Measurements from ENCODE around the gene YBEY. TPM values are rescaled to one million over a fixed set of nuclear protein-coding genes. Genes with fewer than 3 reads are reported as not detected.
"Not testable (repeated sequence)": the region's sequence is repeated elsewhere in the genome, so short reads cannot be mapped to it uniquely, and the experiment has no call there.

The YBEY gene
- 17.3 TPM for polyA plus RNA-seq (2013, experiment 1 of 2; ENCODE audit: insufficient read length)
- 14.4 TPM for polyA plus RNA-seq (2013, experiment 2 of 2; ENCODE audit: insufficient read length)

DNA sequence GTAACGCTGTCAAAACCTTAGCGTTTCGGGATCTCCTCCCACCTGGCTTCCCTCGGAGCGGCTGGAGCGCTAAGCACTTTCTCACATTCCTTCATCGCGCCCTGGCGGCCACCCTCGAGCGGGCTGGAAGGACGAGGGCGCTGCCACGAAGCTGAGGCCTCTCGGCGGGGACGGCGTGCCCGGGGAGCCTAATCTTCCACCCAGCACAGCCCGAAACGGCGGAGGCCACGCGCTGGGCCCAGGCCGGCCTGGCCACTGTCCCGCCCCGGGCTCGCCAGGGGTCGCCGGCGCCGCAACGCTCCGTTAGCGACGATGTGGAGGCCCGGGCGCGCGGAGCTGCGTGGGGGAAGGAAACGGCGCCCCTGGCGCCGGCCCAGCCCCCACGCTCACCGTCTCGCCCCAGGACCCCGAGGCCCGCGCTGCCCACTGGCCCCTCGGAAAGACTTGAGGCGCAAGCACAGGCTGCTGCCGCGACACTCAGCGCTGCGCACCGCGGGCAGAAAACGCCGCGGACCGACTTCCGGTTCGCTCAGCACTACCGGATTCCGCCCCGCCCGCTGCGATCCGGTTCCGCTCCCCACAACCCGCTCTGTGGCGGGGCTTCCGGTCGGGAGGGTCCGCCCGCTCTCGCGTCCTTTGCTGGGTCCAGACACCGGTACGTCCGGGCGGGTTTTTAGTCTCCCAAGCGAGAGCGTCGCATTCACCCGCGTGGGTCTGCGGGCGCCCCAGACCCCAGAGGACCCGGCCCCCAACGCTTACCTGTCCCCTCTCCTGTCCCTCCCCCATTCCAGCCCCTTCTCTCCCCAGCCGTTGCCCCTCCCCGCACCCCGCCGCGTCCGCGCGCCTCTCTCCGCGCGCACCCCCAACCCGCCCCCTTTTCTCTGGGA is at the start of gene YBEY:
Gene YBEY, plus strand, starts transcription at position 582 of the 887 bp plus-strand sequence. CDS start 572 bp downstream, outside the sequence.
- peak; percentile 94 for DNase-seq

- DNase-seq: no peak
Observed at GRCh38 chr21:46237474-46237873, 48.7 kb upstream of the YBEY start.

DNA sequence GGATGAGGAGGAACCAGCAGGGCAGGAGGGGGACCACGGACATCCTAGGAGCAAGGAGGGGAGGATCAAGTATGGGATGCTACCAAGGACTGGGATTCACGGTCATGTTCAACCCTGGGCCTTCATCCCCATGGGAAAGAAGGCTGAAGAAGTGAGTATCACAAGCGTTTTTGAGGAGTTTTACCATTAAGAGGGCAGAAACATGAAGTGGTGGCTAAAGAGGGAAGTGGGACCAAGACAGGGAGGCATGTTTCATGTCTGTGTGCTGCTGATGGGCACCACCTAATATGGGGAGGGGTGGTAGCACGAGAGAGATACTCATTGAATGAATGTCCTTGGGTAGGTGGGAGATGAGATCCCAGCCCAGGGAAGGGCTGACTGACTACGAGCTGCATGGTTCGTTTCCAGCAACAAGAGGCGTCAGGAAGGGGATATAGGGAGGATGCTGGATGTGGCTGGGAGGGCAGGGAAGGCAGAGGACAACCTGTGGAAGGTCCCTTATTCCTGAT is 46.3 kb upstream of the YBEY start:
- DNase-seq: no peak

GRCh38 chr21:46241577-46241976 is 44.6 kb upstream of the YBEY start:
- not testable (repeated sequence) for DNase-seq

DNA sequence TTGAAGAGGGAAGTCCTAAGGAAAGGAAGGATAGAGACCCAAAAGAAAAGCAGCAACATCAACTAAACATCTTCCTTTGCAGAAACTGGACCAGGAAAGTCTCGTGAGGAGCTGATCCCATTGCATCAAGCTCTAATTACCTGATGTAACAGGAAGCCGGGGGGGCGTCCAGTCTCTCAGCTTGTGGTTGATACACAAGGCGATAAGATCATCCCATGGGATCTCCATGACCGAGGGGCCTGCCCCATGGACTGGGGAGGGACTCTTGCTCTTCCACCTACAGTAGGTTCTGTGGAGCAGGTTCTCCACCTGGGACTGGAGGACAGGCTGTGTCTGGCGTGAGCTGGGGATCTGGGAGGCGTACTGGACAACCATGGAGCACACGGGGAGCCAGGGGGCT is 42.8 kb upstream of the YBEY start:
- no peak for DNase-seq

- no peak for DNase-seq
Observed at GRCh38 chr21:46243960-46244361, 42.2 kb upstream of the YBEY start.

DNA sequence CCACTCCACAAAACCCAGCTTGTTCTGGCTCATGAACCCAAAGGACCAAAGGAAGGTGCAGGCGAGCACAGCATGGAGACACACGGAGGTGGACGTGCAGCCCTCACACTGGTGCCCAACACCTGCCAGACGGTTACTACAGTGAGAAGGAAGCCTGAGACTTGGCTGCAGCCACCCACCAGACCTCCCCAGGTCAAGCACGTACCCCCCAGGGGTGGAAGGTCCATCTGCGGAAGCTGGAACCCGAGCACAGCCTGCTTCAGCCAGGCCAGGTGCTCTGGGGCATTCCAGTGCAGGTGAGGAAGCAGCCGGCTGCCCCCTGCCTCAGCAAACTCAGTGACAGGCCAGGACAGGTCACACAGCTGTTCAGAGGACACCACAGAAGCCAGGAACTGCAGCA is 41.5 kb upstream of the YBEY start:
- DNase-seq: no peak

GRCh38 chr21:46245213-46245915 is 40.8 kb upstream of the YBEY start:
- no peak for DNase-seq

GRCh38 chr21:46246345-46246744 is 39.8 kb upstream of the YBEY start:
- DNase-seq: no peak

DNA sequence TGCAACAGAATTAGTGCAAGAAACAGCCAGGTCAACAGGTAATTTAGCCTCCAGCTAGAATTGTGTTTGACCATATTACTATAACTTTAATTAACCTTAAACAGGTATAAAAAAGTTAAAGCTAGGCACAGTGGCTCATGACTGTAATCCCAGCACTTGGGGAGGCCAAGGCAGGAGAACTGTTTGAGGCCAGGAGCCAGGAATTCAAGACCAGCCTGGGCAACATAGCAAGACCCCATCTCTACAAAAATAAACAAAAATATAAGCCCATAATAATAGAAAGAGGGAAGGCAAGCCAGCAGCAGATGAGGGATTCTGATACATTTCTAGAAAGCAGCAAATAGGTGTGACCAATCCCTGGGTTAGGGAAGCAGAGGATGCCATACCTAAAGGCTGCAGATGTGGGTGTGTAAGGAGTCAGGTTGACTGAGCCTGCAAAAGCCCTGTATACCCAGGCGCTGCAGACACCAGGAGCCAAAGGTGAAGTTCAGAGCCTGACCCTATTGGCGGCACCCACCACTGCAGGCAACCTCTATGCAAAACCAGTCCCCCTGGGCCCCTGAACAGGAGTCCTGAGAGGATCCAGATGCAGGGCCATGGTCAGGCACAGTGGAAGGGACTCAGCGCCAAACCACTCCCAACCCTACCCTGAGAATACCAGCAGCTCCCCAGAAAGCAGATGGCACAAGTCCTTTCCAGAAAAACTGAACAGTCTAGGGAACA is 38.3 kb upstream of the YBEY start:
- DNase-seq: no peak

- DNase-seq: no peak
Observed at GRCh38 chr21:46248422-46248782, 37.7 kb upstream of the YBEY start.

DNA sequence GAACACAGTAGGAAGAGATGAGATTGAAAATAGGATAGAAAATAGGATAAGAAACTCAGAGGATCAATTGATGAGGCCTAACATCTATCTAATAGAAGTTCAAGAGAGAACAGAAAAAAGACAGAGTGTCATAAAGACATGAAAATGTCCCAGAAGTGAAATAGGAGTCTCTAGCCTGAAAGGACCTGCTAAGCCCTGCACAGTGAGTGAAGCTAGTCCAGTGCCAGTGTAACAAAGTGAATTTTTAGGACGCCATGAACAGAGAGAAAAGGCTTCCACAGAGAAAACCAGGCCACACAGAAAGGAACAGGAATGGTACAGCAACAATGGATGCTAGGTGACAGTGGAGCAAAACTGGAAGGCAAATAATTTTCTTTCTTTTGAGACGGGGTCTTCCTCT is 37.3 kb upstream of the YBEY start:
- no peak for DNase-seq

DNA sequence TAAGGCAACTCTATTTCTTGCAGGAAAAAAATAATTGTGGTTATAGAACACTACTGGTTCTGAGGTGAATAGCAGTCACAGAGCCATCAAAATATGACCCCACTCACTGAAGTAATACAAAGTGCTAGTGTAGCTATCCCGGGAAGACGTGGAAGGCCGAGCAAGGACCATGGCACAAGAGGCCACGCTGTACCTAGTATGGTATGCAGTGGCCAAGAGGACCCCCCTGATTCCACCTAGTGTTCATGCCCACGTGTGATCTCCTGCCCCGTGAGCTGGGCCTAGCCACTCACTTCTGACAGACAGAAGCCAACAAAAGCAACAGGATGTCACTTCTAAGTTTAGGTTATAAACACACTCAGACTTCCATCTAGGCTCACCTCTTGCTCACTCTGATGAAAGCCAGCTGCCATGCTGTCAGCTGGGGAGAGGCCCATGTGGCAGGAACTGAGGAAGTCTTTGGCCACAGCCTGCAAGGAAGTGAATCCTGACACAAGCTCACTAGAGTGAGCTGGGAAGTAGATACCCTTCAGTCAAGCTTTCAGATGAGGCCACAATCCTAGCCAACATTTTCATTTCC is 35.9 kb upstream of the YBEY start:
- DNase-seq: no peak

DNA sequence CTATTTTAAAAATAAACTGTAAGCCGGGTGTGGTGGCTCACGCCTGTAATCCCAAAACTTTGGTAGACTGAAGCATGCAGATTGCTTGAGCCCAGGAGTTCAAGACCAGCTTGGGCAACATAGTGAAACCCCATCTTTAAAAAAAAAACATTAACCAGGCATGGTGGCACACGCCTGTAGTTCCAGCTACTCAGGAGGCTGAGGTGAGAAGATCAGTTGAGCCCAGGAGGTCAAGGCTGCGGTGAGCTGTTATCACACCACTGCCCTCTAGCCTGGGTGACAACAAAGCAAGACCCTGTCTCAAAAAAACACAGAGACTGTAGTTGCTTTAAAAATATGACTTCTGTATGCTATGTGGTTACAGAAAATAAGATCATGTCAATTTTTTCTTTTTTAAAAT is 33.3 kb upstream of the YBEY start:
- DNase-seq: no peak

- DNase-seq: peak; percentile 21
Observed at GRCh38 chr21:46253610-46254124, 32.5 kb upstream of the YBEY start.

DNA sequence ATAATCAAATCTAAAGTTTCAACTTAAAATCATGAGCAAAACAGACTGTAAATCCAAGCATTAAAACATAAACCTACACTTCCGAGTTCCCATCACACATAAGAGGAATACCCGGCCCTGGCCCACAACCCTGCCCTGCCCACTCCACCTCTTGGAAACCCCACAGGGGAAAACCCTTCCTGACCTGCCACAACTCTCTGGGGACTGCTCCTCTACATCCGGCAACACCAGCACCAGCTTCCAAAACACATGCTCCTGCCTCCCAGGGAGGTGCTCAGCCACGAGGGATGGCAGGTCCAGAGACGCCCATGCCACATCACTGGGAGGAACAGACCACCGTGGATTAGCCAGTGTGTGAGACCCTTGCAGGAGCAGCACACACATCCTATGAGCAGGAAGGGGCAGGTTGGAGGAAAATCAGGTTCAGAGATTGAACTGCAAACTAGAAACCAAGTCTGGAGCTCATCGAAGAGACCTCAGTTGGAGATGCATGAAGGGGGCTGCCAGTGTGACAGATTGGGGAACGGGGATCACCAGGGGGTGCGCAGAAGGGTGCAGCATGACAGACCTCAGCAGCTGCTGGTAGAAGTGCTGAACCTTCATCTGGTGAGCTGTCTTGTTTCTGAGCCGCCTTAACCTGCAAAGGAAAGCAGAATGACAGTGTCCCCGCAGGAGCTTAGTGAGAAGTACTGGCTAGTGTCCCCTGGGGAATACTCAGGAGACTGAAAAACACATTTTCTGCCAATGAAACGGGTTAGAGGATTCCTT is 31.8 kb upstream of the YBEY start:
- DNase-seq: no peak

GRCh38 chr21:46255166-46255565 is 31.0 kb upstream of the YBEY start:
- DNase-seq: no peak

DNA sequence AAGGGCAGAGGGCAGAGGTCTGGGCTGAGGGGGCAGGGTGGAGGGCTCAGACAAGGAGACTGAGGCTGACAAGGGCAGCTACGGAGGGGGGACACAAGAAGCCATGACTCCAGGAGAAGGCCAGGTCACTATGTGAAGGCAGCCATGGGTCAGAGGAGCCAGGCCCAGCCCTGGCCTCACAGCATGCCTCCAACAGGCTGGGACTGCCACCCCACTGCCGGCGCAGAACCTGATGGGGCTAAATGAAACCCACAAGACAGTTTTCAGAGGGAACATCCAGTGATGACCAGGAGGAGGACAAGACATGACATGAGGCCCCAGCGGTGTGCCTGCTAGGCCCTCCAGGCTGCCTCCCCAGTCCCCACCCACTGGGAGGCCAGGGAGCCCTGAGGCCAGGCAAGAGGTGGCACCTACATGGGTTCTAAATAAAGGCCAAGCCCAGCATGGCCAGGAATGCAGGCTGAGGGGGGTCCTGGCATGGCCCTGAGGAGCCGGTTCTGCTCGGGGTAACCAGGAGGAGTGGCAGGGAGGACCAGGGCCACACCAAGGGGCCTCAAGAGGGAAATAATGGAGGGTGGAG is 30.3 kb upstream of the YBEY start:
- DNase-seq: no peak

DNA sequence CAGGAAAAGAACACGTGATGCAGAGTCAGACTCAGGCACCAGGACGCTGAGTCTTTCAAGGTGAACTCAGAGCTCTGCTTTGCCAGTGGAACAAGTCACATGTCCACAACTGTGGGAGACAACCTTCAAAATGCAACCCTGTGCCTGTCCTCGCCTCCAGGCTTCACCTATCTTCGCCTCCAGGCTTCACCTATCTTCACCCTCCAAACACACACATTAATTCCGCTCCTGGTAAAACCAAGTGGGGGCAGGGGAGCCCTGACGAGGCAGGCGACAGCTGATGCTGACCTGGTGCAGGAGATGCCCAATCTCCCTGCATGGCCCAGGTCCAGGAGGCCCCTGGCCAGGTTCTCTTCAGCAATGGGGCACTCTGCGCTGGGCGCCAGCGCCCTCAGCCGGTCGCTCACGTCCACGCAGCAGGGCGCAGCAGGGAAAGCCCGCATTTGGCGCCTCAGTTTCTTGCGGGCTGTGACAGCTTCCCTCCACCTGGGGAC is 29.6 kb upstream of the YBEY start:
- DNase-seq: no peak

DNA sequence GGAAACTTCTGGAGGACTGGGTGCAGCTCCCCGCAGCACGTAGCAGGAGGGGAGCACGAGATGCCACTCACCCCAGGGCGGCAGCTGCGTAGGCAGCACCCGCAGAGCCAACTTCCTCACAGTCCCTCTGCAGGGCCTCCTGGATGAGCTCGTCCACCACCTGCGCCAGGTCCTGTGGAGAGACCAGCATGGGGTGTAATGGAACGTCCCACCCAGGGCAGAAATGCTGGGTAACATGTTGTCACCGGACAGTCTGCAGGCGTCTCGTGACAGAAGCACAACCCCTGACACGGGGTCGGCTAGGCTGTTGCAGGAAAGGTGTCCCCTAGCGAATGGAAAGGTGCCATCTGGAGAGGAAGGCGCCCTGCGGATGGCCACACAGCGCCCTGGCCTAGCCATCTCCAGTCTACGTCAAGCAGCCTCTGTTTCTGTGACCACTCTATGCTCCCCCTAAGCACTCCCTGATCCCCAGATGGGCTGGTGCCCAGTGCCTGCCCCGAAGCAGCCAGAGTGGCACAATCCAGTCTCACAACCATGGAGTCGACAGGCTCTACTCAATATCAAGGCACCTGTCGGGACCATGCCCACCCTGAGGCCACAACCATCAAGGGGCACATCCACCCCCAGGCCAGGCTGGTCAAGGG is 22.0 kb upstream of the YBEY start:
- DNase-seq: no peak
